Stomach (tissue), 4 donors: ENCODE measurements around the gene SMAP1.

ENCODE experiments used
- CTCF ChIP-seq, 7 experiments: fragments of 450-650 bp in 4 of 7; fragments of 200-600 bp in 3 of 7; sonication (generic) in 3 of 7; IDR thresholded peaks; one replicate each; pipeline ENCODE4 v1.5.1; 2016 to 2019; ENCODE audit warnings: antibody characterized with exemption in 7 of 7, control low read depth in 2 of 7, mild to moderate bottlenecking in 1 of 7
- EP300 ChIP-seq: sonication (generic); formaldehyde crosslinking; IDR thresholded peaks from one replicate; pipeline ENCODE4 v1.6.1; 2017; ENCODE audit warnings: antibody characterized with exemption
- POLR2A ChIP-seq, 4 donors: fragments of 450-650 bp; IDR thresholded peaks; one replicate each; pipeline ENCODE4 v1.6.1; 2016; ENCODE audit warnings: antibody characterized with exemption in 4 of 4, control low read depth in 2 of 4, mild to moderate bottlenecking in 1 of 4, moderate library complexity in 1 of 4
- POLR2AphosphoS5 ChIP-seq, 3 donors: sonication (generic); formaldehyde crosslinking; IDR thresholded peaks; one replicate each; pipeline ENCODE4 v1.6.1; 2016; ENCODE audit warnings: antibody characterized with exemption in 3 of 3

DNA sequence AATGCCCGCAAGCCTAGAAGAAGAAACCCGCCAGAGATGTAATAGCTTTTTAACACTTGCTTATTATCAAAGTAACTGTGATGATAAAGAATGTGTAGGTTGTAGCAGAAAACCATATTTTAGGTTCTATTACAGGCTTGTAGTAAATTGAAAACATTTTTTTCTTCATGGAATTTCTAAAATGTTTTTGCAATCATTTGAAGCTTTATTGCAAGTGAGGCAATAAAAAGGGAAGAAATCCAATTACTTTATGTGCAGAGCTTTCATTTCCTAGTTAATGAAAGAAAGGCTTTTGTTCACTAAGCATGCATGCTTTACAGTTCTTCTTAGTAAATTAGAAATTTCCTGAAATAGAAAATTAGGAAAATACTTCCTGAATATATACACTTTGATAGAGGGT, 154.1 kb downstream of the SMAP1 start:
- no peak for TF ChIP-seq CTCF (IDR thresholded peaks at IDR 0.05)
- no peak for TF ChIP-seq POLR2A (IDR thresholded peaks at IDR 0.05)
- TF ChIP-seq POLR2AphosphoS5 (IDR thresholded peaks at IDR 0.05): no peak
- no peak for TF ChIP-seq EP300
